Middle frontal gyrus (tissue), 1 donor: ENCODE results near the gene PAWR.
"Not testable (repeated sequence)": the region's sequence is repeated elsewhere in the genome, so short reads cannot be mapped to it uniquely, and the experiment has no call there.

ENCODE experiments used
- DNase-seq: peaks from one replicate; pipeline ENCODE4 v3.0.0-alpha.2; 2015; ENCODE audit warnings: low spot score; ENCODE audit errors: extremely low spot score

Gene PAWR

GRCh38 chr12:79646843-79647242 lies 43.9 kb downstream of the PAWR start:
- not testable (repeated sequence) for DNase-seq

- no peak for DNase-seq
Observed at GRCh38 chr12:79645235-79645630, 45.5 kb downstream of the PAWR start.

- DNase-seq: no peak
Observed at GRCh38 chr12:79644274-79645234, 46.2 kb downstream of the PAWR start.

- no peak for DNase-seq
Observed at GRCh38 chr12:79643821-79644220, 46.9 kb downstream of the PAWR start.

- DNase-seq: no peak
Observed at GRCh38 chr12:79638490-79638889, 52.3 kb downstream of the PAWR start.

GRCh38 chr12:79637093-79637492 lies 53.7 kb downstream of the PAWR start:
- DNase-seq: no peak

- no peak for DNase-seq
Observed at GRCh38 chr12:79635676-79636075, 55.1 kb downstream of the PAWR start.

- DNase-seq: no peak
Observed at GRCh38 chr12:79634957-79635471, 55.8 kb downstream of the PAWR start.

- no peak for DNase-seq
Observed at GRCh38 chr12:79629561-79629960, 61.2 kb downstream of the PAWR start.

GRCh38 chr12:79626735-79627134 lies 64.0 kb downstream of the PAWR start:
- DNase-seq: not testable (repeated sequence)

GRCh38 chr12:79624378-79624777 lies 66.4 kb downstream of the PAWR start:
- DNase-seq: no peak

- no peak for DNase-seq
Observed at GRCh38 chr12:79619872-79620562, 70.7 kb downstream of the PAWR start.

GRCh38 chr12:79618848-79619404 lies 71.8 kb downstream of the PAWR start:
- DNase-seq: no peak

- DNase-seq: no peak
Observed at GRCh38 chr12:79617696-79618095, 73.1 kb downstream of the PAWR start.

GRCh38 chr12:79615596-79616560 lies 74.9 kb downstream of the PAWR start:
- DNase-seq: no peak

- DNase-seq: no peak
Observed at GRCh38 chr12:79614730-79615129, 76.0 kb downstream of the PAWR start.

- DNase-seq: no peak
Observed at GRCh38 chr12:79601908-79602307, 88.9 kb downstream of the PAWR start.

- no peak for DNase-seq
Observed at GRCh38 chr12:79597910-79598309, 92.9 kb downstream of the PAWR start.

- DNase-seq: no peak
Observed at GRCh38 chr12:79596719-79597350, 93.9 kb downstream of the PAWR start.

GRCh38 chr12:79595273-79595672 lies 95.5 kb downstream of the PAWR start:
- DNase-seq: no peak
